Endothelial cell of umbilical vein (primary cell): Measurements from ENCODE around the gene PNLIP. TPM values are rescaled to one million over a fixed set of nuclear protein-coding genes. Genes with fewer than 3 reads are reported as not detected.

Source experiments
- BruUV-seq: library from RNA; stranded (reverse); fragments of 400-500 nt; replicated peaks from 2 replicates; lab custom pipeline; 2021; lab: Mats Ljungman, UMichigan
- CTCF ChIA-PET: fragments of 300-600, 350-600 bp; sonication (Branson Sonifier 250); formaldehyde crosslinking; loops from one replicate; lab custom pipeline; 2021; ENCODE audit warnings: antibody characterized with exemption, inconsistent platforms; lab: Charles Lee
- POLR2A ChIA-PET: fragments of 300-600, 350-600 bp; sonication (Branson Sonifier 250); formaldehyde crosslinking; loops from one replicate; lab custom pipeline; 2021; ENCODE audit warnings: antibody characterized with exemption, inconsistent platforms; lab: Charles Lee
- DNase-seq: peaks from one replicate; pipeline ENCODE4 v3.0.0-alpha.2; 2011; ENCODE audit warnings: low read depth, low spot score
- FAIRE-seq: peaks from 2 replicates; lab custom pipeline; 2011; peaks lifted over from hg19 to GRCh38; lab: Jason Lieb, UNC
- H2AFZ ChIP-seq: 2 replicates; pipeline ENCODE4 v1.6.0; 2012; ENCODE audit warnings: low read depth, low read length, control low read depth, inconsistent platforms
- H3K27ac ChIP-seq: 2 replicates; pipeline ENCODE4 v1.5.1; 2011; ENCODE audit warnings: low read depth, mild to moderate bottlenecking, control low read depth, low read length, moderate library complexity; ENCODE audit not compliant: insufficient read depth
- H3K27me3 ChIP-seq, 2 experiments: 2 replicates each; pipeline versions ENCODE4 v1.6.0 to v1.6.1; 2011; ENCODE audit warnings: low read length in 2 of 2, mixed read lengths in 1 of 2; ENCODE audit not compliant: control insufficient read depth in 2 of 2, insufficient read depth in 2 of 2
- H3K36me3 ChIP-seq, 2 experiments: 2 replicates in 1 of 2; 3 replicates in 1 of 2; pipeline ENCODE4 v1.5.1; 2011; ENCODE audit warnings: low read length in 2 of 2, mild to moderate bottlenecking in 1 of 2, moderate library complexity in 1 of 2; ENCODE audit not compliant: control insufficient read depth in 2 of 2, insufficient read depth in 2 of 2; ENCODE audit errors: extremely low read depth in 1 of 2
- H3K4me1 ChIP-seq: 3 replicates; pipeline ENCODE4 v1.5.1; 2011; ENCODE audit warnings: mild to moderate bottlenecking, low read length; ENCODE audit not compliant: control insufficient read depth, insufficient read depth; ENCODE audit errors: extremely low read depth
- H3K4me2 ChIP-seq: 2 replicates; pipeline ENCODE4 v1.6.1; 2011; ENCODE audit warnings: low read length, control low read depth, mixed read lengths; ENCODE audit not compliant: insufficient read depth
- H3K4me3 ChIP-seq, 3 experiments: fragments of 200-600 bp in 1 of 3; sonication (generic), shearing (Covaris generic) in 1 of 3; replicated peaks in 1 of 3; 2 replicates each; pipeline ENCODE4 v1.5.1; 2011 to 2016; ENCODE audit warnings: control low read depth in 3 of 3, low read length in 3 of 3, mild to moderate bottlenecking in 2 of 3, inconsistent platforms in 1 of 3, low read depth in 1 of 3, moderate library complexity in 1 of 3; ENCODE audit not compliant: insufficient read depth in 1 of 3
- H3K79me2 ChIP-seq: 2 replicates; pipeline ENCODE4 v1.6.0; 2012; ENCODE audit warnings: low read length, inconsistent platforms; ENCODE audit not compliant: control insufficient read depth, insufficient read depth
- H3K9ac ChIP-seq: replicated peaks from 2 replicates; pipeline ENCODE3; 2011; ENCODE audit warnings: low read length, control low read depth; ENCODE audit not compliant: insufficient read depth; ENCODE audit errors: extremely low read depth
- H3K9me1 ChIP-seq: replicated peaks from 3 replicates; pipeline ENCODE4 v1.6.0; 2011; ENCODE audit warnings: mild to moderate bottlenecking, low read length; ENCODE audit not compliant: control insufficient read depth, insufficient read depth; ENCODE audit errors: extremely low read depth
- H3K9me3 ChIP-seq: replicated peaks from 2 replicates; pipeline ENCODE4 v1.5.1; 2012; ENCODE audit warnings: low read length, inconsistent platforms; ENCODE audit not compliant: control insufficient read depth, insufficient read depth
- H4K20me1 ChIP-seq: replicated peaks from 2 replicates; pipeline ENCODE3; 2011; ENCODE audit warnings: mild to moderate bottlenecking, low read length; ENCODE audit not compliant: control insufficient read depth, insufficient read depth; ENCODE audit errors: extremely low read depth
- CTCF ChIP-seq, 2 donors: IDR thresholded peaks; 1 replicate in 1 of 2; 2 replicates in 1 of 2; pipeline ENCODE4 v1.5.1; 2011; ENCODE audit warnings: low read length in 2 of 2, mild to moderate bottlenecking in 2 of 2, moderate library complexity in 2 of 2, control low read depth in 1 of 2, inconsistent platforms in 1 of 2, low read depth in 1 of 2; ENCODE audit not compliant: insufficient read depth in 1 of 2; ENCODE audit errors: extremely low read depth in 1 of 2
- EZH2 ChIP-seq: IDR thresholded peaks from 2 replicates; pipeline ENCODE4 v1.6.1; 2012; ENCODE audit warnings: borderline replicate concordance, low read depth, mild to moderate bottlenecking, moderate library complexity, low read length, inconsistent platforms; ENCODE audit not compliant: severe bottlenecking
- FOS ChIP-seq: IDR thresholded peaks from 2 replicates; pipeline ENCODE4 v1.6.1; 2011; ENCODE audit warnings: mild to moderate bottlenecking, low read length, moderate library complexity, borderline replicate concordance; ENCODE audit not compliant: insufficient read depth
- GATA2 ChIP-seq: IDR thresholded peaks from 2 replicates; pipeline ENCODE4 v1.7.0; 2011; ENCODE audit warnings: low read depth, mild to moderate bottlenecking, moderate library complexity, mixed read lengths, low read length; ENCODE audit not compliant: insufficient read length, insufficient read depth
- JUN ChIP-seq: IDR thresholded peaks from 2 replicates; pipeline ENCODE4 v1.6.1; 2011; ENCODE audit warnings: borderline replicate concordance, low read depth; ENCODE audit not compliant: insufficient read length, insufficient read depth
- MAX ChIP-seq: IDR thresholded peaks from 2 replicates; pipeline ENCODE4 v1.6.1; 2011; ENCODE audit not compliant: insufficient read depth, insufficient read length
- MYC ChIP-seq: IDR thresholded peaks from one replicate; pipeline ENCODE4 v1.6.1; 2011; ENCODE audit warnings: mild to moderate bottlenecking, low read depth, low read length
- POLR2A ChIP-seq: IDR thresholded peaks from 2 replicates; pipeline ENCODE4 v1.6.1; 2012; ENCODE audit warnings: low read depth, mild to moderate bottlenecking, control low read depth, low read length
- POLR2AphosphoS5 ChIP-seq: IDR thresholded peaks from 2 replicates; pipeline ENCODE4 v1.6.1; 2012; ENCODE audit warnings: low read depth, mild to moderate bottlenecking, control low read depth, low read length, moderate library complexity; ENCODE audit not compliant: insufficient read depth
- dilution Hi-C: fragments of 300-500 bp; cut with MboI; formaldehyde crosslinking; loops from one replicate; pipeline ENCODE4 v1.15.0; 2019; ENCODE audit warnings: low sequenced_read_pairs; ENCODE audit not compliant: extremely low pct_ligation_motif_present
- intact Hi-C: fragments of 100-400 bp; cut with micrococcal nuclease; formaldehyde crosslinking; loops from one replicate; pipeline ENCODE4 v1.10.0; 2022
- polyA plus RNA-seq, 4 experiments: library from polyadenylated mRNA; depleted of rRNA in 3 of 4; stranded (reverse) in 3 of 4; unstranded in 1 of 4; fragments of >200 nt; gene quantifications; 2 replicates each; pipeline versions ENCODE4 v1.2.1 to v1.2.3, GENCODE V29; 2011 to 2012; ENCODE audit warnings: missing spikeins in 1 of 4
- total RNA-seq: library from RNA; stranded (reverse); gene quantifications from 2 replicates; pipeline ENCODE4 v1.2.3, GENCODE V29; 2021

PNLIP gene
- total and polyA plus RNA-seq, 2 donors (not counting 3 experiments of a cell fraction or from before 2014, with no cell fraction given), result not detected

- TF ChIP-seq POLR2AphosphoS5 (no peak), FOS (no peak), GATA2 (no peak), POLR2A (no peak), MAX (no peak), EZH2 (no peak), JUN (no peak), MYC (no peak), CTCF (IDR thresholded peaks at IDR 0.05; ENCODE audit: extremely low read depth in 1 of 2, insufficient read depth in 1 of 2, low read depth in 1 of 2, low read length in 2 of 2) (no peak)
- CTCF ChIA-PET, result no interaction called here
- H3K27me3 ChIP-seq, result no peaks in the 10 kb centered on the region
- no peaks in the 10 kb centered on the region for H3K9me3 ChIP-seq
- H2AFZ ChIP-seq, result no peak overlapping the region
- DNase-seq (no peak), FAIRE-seq (no peak)
- no peaks in the 10 kb centered on the region for H3K79me2 ChIP-seq
- no peak overlapping the region for H3K27ac ChIP-seq
- H3K9me1 ChIP-seq, result no peaks in the 10 kb centered on the region
- no peak overlapping the region for H3K4me3 ChIP-seq
- H4K20me1 ChIP-seq, result no peaks in the 10 kb centered on the region
- H3K36me3 ChIP-seq, result no peaks in the 10 kb centered on the region
- dilution Hi-C loops (no loop called here), intact Hi-C loops (no loop called here)
- no TSS peak for BruUV-seq
- POLR2A ChIA-PET, result no interaction called here
- H3K9ac ChIP-seq, result no peak overlapping the region
- H3K4me2 ChIP-seq, result no peak overlapping the region
- H3K4me1 ChIP-seq, result no peaks in the 10 kb centered on the region
Observed at GRCh38 chr10:116612107-116612769, 66.5 kb downstream of the PNLIP start.
